MG63 (cell line): ENCODE results near the gene OR6Q1. TPM values are rescaled to one million over a fixed set of nuclear protein-coding genes. Genes with fewer than 3 reads are reported as not detected.
"Not testable (repeated sequence)": the region's sequence is repeated elsewhere in the genome, so short reads cannot be mapped to it uniquely, and the experiment has no call there.

ENCODE experiments used
- DNase-seq: peaks from one replicate; pipeline ENCODE4 v3.0.0-alpha.2; 2020
- H3K27me3 ChIP-seq: fragments of 250-450 bp; sonication (Bioruptor Pico); 2 replicates; pipeline ENCODE4 v1.5.1; 2020; ENCODE audit warnings: mild to moderate bottlenecking, moderate library complexity
- H3K36me3 ChIP-seq: fragments of 250-450 bp; sonication (Bioruptor Pico); 2 replicates; pipeline ENCODE4 v1.5.1; 2020; ENCODE audit warnings: mild to moderate bottlenecking, moderate library complexity
- H3K4me3 ChIP-seq: fragments of 250-450 bp; sonication (Bioruptor Pico); 2 replicates; pipeline ENCODE4 v1.5.1; 2020; ENCODE audit warnings: mild to moderate bottlenecking, moderate library complexity
- H3K9me3 ChIP-seq: fragments of 250-450 bp; sonication (Bioruptor Pico); 2 replicates; pipeline ENCODE4 v1.5.1; 2020; ENCODE audit warnings: mild to moderate bottlenecking, moderate library complexity
- total RNA-seq: library from RNA; depleted of rRNA; stranded (reverse); fragments of >200 nt; shearing (Covaris generic); gene quantifications from 2 replicates; pipeline ENCODE4 v1.2.3, GENCODE V29; 2014; ENCODE audit warnings: low replicate concordance; rRNA removed

The OR6Q1 gene
- total RNA-seq: not detected in 2 replicates

- H3K36me3 ChIP-seq: no peaks in the 10 kb centered on the region
- H3K27me3 ChIP-seq: no peaks in the 10 kb centered on the region
- H3K9me3 ChIP-seq: no peaks in the 10 kb centered on the region
- no peak within 1 kb of the TSS for H3K4me3 ChIP-seq
- no peak for DNase-seq
These were observed at the start of gene OR6Q1 for GRCh38 chr11:58030653-58031052. Gene OR6Q1, plus strand, starts transcription at chr11:58030953. Its CDS starts 0 bp downstream, at chr11:58030953.

- H3K9me3 ChIP-seq: no peaks in the 10 kb centered on the region
- no peak for DNase-seq
- H3K4me3 ChIP-seq: no peak overlapping the region
- no peaks in the 10 kb centered on the region for H3K27me3 ChIP-seq
- H3K36me3 ChIP-seq: no peaks in the 10 kb centered on the region
These were observed 49.2 kb upstream of the OR6Q1 start for GRCh38 chr11:57981536-57981935.

GRCh38 chr11:57982776-57983175 lies 48.0 kb upstream of the OR6Q1 start:
- Histone ChIP-seq H3K27me3 (no peaks in the 10 kb centered on the region), H3K4me3 (no peak overlapping the region), H3K9me3 (no peaks in the 10 kb centered on the region), H3K36me3 (no peaks in the 10 kb centered on the region)
- no peak for DNase-seq

- Histone ChIP-seq H3K4me3 (no peak overlapping the region), H3K9me3 (no peaks in the 10 kb centered on the region), H3K36me3 (no peaks in the 10 kb centered on the region), H3K27me3 (no peaks in the 10 kb centered on the region)
- DNase-seq: no peak
These were observed 47.6 kb upstream of the OR6Q1 start for GRCh38 chr11:57983191-57983590.

GRCh38 chr11:57999523-57999922 lies 31.2 kb upstream of the OR6Q1 start:
- not testable (repeated sequence) for H3K27me3 ChIP-seq, DNase-seq, H3K36me3 ChIP-seq, H3K4me3 ChIP-seq, H3K9me3 ChIP-seq

- DNase-seq, H3K4me3 ChIP-seq, H3K9me3 ChIP-seq, H3K27me3 ChIP-seq, H3K36me3 ChIP-seq: not testable (repeated sequence)
These were observed 30.7 kb upstream of the OR6Q1 start for GRCh38 chr11:58000021-58000420.

- H3K4me3 ChIP-seq: no peak overlapping the region
- H3K36me3 ChIP-seq: no peaks in the 10 kb centered on the region
- DNase-seq: no peak
- no peaks in the 10 kb centered on the region for H3K9me3 ChIP-seq
- H3K27me3 ChIP-seq: no peaks in the 10 kb centered on the region
These were observed 30.1 kb upstream of the OR6Q1 start for GRCh38 chr11:58000699-58001098.

- H3K9me3 ChIP-seq: no peaks in the 10 kb centered on the region
- no peaks in the 10 kb centered on the region for H3K27me3 ChIP-seq
- H3K36me3 ChIP-seq: no peaks in the 10 kb centered on the region
- DNase-seq: no peak
- H3K4me3 ChIP-seq: no peak overlapping the region
These were observed 27.7 kb upstream of the OR6Q1 start for GRCh38 chr11:58003036-58003435.

- H3K9me3 ChIP-seq: no peaks in the 10 kb centered on the region
- no peak for DNase-seq
- H3K36me3 ChIP-seq: no peaks in the 10 kb centered on the region
- H3K27me3 ChIP-seq: no peaks in the 10 kb centered on the region
- H3K4me3 ChIP-seq: no peak overlapping the region
These were observed 27.2 kb upstream of the OR6Q1 start for GRCh38 chr11:58003591-58003990.

- DNase-seq: no peak
- H3K4me3 ChIP-seq: no peak overlapping the region
- H3K9me3 ChIP-seq: no peaks in the 10 kb centered on the region
- no peaks in the 10 kb centered on the region for H3K27me3 ChIP-seq
- H3K36me3 ChIP-seq: no peaks in the 10 kb centered on the region
These were observed 26.1 kb upstream of the OR6Q1 start for GRCh38 chr11:58004664-58005063.

- Histone ChIP-seq H3K4me3 (no peak overlapping the region), H3K27me3 (no peaks in the 10 kb centered on the region), H3K9me3 (no peaks in the 10 kb centered on the region), H3K36me3 (no peaks in the 10 kb centered on the region)
- DNase-seq: peak; percentile 68
These were observed 23.8 kb upstream of the OR6Q1 start for GRCh38 chr11:58006940-58007339.

GRCh38 chr11:58011771-58012170 lies 19.0 kb upstream of the OR6Q1 start:
- Histone ChIP-seq H3K36me3 (no peaks in the 10 kb centered on the region), H3K27me3 (no peaks in the 10 kb centered on the region), H3K4me3 (no peak overlapping the region), H3K9me3 (no peaks in the 10 kb centered on the region)
- no peak for DNase-seq

GRCh38 chr11:58023435-58023931 lies 7.3 kb upstream of the OR6Q1 start, which contains the start of gene OR9Q1:
Gene OR9Q1, plus strand, starts transcription at chr11:58023881. Its CDS starts 155,564 bp downstream, at chr11:58179445.
- Histone ChIP-seq H3K9me3 (no peaks in the 10 kb centered on the region), H3K4me3 (no peak within 1 kb of the TSS), H3K36me3 (no peaks in the 10 kb centered on the region), H3K27me3 (no peaks in the 10 kb centered on the region)
- DNase-seq: no peak

GRCh38 chr11:58024601-58025091 lies 6.1 kb upstream of the OR6Q1 start:
- H3K9me3 ChIP-seq: no peaks in the 10 kb centered on the region
- H3K27me3 ChIP-seq: no peaks in the 10 kb centered on the region
- DNase-seq: peak; percentile 96

GRCh38 chr11:58027341-58027740 lies 3.4 kb upstream of the OR6Q1 start:
- H3K36me3 ChIP-seq: no peaks in the 10 kb centered on the region
- H3K27me3 ChIP-seq: no peaks in the 10 kb centered on the region
- no peak overlapping the region for H3K4me3 ChIP-seq
- no peaks in the 10 kb centered on the region for H3K9me3 ChIP-seq
- peak; percentile 51 for DNase-seq

More at GRCh38 chr11:58024601-58025091, 6.1 kb upstream of the OR6Q1 start:
- H3K36me3 ChIP-seq: no peaks in the 10 kb centered on the region
- no peak overlapping the region for H3K4me3 ChIP-seq

GRCh38 chr11:58028687-58029411 lies 1.9 kb upstream of the OR6Q1 start:
- Histone ChIP-seq H3K36me3 (no peaks in the 10 kb centered on the region), H3K9me3 (no peaks in the 10 kb centered on the region), H3K4me3 (no peak overlapping the region), H3K27me3 (no peaks in the 10 kb centered on the region)
- DNase-seq: peak; percentile 86

- H3K4me3 ChIP-seq: no peak overlapping the region
- peaks cover 7% of the 10 kb centered on the region for H3K9me3 ChIP-seq
- no peaks in the 10 kb centered on the region for H3K27me3 ChIP-seq
- H3K36me3 ChIP-seq: no peaks in the 10 kb centered on the region
- DNase-seq: no peak
These were observed 3.7 kb downstream of the OR6Q1 start for GRCh38 chr11:58034471-58034870.

GRCh38 chr11:58039589-58039988 lies 8.8 kb downstream of the OR6Q1 start:
- Histone ChIP-seq H3K36me3 (no peaks in the 10 kb centered on the region), H3K9me3 (peaks cover 7% of the 10 kb centered on the region), H3K27me3 (no peaks in the 10 kb centered on the region; the same call in 1 of the 2 replicates), H3K4me3 (no peak overlapping the region)
- no peak for DNase-seq
